ENCODE results near the gene SEC24B.
"Not testable (repeated sequence)": the region's sequence is repeated elsewhere in the genome, so short reads cannot be mapped to it uniquely, and the experiment has no call there.

SEC24B gene

DNA sequence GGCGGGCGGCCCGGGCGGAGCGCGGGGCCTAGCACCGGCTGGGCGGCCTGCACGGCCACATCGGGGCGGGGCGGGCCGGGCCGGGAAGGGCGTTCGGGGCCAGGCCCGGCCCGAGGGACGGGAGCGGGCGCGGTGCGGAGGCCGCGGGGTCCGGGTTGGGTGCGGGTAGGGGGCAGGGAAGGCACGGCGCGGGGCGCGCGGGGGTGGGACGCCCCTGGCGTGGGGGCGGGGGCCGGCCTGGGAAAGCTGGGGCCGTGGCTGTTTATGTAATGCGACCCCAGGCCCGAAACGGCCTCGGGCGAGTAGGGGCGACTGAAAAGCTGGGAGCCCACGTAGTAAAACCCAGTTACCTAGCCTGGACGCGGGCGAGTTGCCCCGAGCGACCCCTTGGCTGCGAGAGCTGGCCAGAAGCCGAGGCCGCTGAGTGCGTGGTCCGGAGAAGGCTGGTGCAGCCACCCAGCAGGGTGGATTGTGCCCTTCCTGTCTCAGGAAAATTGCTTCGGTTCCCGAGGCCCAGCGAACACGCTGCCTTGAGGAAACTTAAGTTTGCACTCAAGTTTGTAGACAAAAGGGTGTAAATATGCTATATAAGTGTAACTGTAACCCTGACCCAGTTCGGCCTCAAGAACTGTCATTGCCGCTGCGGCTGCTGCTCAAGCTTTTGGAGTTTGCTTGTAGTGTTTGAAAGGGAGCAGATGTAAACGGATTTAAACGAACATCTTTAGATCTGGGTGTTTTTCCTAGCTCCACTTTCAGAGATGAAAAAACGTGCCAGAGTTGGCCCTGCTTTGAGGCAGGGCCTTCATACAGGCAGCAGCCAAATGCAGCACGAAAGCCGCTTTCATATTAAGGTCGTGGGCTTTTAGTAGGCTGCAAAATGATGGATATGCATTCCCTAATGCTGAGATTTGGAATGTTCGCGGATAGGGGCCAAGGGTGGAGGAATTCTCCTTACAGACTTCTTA, 674 bp downstream of the SEC24B start:
- DNase-seq = no peak

- no peak for DNase-seq
These were observed 2.0 kb downstream of the SEC24B start for GRCh38 chr4:109435635-109436034.

DNA sequence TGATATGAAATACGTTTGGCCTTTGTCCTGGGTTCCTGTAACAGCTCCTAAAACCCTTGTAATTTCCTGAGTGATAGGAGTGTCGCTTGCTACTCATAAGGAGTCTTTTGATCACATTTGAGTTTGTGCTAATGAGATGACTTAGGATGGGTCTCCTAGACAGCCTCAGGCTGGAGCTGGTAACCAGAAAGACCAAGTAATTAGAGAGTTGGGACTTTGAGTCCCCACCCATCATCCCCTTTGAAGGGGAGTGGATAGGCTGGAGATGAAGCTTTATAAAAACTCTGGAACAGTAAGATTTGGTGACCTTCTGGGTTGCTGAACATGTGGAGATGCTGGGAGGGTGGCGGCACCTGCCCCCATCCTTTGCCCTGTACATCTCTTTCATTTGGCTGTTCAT, 2.9 kb downstream of the SEC24B start:
- no peak for DNase-seq

DNA sequence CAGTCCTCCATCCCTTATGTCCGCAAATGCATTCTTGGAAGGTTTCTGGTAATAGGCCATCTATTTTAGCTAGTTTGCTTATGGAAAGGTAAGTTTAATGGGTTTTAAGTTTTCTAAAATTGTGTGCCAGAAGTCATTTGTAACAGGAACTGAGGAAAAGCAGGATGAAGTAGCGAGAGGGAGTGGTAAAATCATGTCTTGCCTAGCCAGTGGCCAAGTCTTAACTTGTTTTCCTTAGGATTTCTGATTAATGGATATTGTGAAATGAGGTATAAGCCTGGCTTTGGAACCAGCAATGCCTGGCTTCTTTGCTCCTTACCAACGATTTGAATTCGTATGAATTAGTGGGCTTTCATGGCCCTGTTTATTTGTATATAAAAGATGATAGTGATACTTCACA, 7.3 kb downstream of the SEC24B start:
- DNase-seq = no peak

DNA sequence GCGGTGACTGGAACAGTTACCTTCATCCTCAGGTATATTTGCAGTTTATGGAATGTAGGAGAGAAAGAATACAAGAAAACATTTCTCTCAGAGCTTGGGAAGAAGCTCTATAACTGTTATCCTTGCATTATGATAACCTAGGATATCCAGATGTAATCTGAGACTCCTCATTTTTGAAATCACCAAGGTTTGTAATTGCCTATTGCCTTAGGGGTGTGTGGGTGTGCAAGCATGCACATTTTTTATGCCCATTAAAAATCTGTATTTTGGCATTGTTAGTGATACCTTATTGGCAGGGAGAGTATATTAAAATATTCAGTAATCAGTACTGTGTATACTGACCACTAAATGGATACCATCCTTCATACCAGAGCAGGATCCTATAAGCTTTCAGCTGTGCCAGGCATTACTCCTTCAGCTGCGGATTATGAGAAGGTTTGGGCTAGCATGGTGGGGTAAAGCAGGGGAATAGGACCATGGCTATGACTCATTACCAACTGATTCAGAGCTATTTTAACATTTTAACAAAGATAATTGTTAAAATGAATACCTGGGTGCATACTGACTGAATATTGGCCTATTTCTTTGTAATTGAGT, 8.3 kb downstream of the SEC24B start:
- DNase-seq = no peak

DNA sequence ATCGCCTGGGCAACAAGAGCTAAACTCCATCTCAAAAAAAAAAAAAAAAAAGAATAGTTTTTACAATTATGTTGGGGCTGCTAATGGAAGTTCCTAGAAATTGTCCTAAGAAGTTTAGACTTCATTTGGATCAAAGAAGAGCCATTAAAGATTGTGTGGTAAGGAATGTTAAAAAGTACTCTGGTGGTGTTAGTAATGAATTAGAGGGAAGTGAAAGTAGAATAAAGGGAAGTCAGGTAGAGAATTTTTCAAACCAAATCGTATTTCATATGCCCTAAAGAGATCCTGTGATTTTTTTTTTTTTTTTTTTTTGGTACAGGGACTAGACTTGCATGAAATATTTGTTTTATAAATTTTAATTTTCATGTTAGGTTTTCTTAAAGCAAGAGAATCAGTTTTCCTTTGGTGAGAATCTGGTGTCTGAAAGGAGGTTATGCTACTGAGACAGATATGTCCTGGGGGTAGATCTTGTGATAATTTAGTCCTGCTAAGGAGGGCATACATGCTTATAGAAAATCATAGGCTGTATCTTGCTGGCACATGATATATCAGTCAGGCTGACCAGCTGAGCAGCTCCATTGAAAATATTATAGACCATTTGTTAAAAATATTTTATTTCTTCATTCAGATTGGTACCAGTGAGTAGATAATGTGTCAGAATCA, 10.7 kb downstream of the SEC24B start:
- DNase-seq = no peak

DNA sequence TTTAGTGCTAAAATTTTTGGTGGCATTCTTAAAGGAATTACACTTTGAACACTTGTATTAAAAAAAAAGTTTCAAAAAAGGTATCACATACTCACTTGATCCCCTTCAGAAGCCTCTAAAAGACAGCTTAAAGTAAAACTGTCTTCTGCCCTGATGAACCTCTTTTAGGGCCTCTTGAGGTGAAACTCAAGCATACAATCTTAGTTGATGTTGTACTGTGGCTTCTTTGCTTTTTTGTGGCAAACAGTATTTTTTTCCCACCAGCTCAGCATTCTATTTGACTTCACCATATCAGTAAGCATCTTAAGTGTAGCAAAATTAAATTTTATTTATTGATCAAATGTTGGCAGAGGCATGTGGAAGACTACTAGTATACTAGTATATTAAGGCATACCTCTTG, 13.7 kb downstream of the SEC24B start:
- DNase-seq = no peak

DNA sequence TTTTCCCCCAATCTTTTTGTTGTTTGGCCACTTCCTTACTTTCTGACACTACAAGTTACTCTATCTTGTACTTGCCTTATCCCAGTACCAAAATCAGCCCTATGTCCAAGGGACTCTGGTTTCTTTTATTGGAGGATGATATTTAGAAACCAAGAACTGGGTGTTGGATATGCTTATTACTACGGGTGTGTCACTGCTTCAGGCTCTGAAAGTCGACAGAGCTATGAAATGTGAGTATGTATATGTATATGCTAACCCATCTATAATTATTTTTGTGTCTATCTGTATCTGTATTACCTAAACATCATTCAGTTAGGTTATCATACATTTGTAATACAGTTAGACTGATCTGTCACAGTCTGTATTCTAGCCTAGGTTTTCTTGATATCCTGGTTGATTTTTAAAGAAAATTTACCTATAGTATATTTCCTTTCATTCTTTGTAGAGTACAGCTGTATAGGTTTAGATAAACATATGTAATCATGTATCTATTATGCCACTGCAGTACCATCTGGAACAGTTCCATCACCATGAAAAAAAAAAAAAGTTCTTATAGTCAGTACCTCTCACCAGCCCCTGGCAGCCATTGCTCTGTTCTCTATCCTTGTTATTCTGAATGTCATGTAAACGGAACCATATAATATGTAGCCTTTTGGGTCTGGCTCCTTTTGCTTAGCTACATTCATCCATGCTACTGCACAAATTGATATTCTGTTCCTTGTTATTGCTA, 18.1 kb downstream of the SEC24B start:
- no peak for DNase-seq

DNA sequence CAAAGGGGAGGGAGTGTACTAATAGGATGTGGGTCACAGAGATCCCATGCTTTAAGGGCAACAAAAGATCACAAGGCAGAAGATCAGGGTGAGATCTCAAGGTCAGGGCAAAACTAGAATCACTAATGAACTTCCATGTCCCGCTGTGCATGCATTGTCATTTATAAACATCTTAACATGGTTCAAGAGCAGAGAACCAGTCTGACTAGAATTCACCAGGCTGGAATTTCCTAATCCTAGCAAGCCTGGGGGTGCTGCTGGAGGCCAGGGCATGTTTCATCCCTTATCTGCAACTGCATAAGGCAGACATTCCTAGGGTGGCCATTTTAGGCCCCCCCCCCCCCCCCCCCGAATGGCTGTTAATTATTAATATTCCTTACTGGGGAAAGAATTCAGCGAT, 19.5 kb downstream of the SEC24B start:
- not testable (repeated sequence) for DNase-seq

- no peak for DNase-seq
These were observed 28.7 kb downstream of the SEC24B start for GRCh38 chr4:109462297-109462696.

- no peak for DNase-seq
These were observed 29.2 kb downstream of the SEC24B start for GRCh38 chr4:109462802-109463201.

DNA sequence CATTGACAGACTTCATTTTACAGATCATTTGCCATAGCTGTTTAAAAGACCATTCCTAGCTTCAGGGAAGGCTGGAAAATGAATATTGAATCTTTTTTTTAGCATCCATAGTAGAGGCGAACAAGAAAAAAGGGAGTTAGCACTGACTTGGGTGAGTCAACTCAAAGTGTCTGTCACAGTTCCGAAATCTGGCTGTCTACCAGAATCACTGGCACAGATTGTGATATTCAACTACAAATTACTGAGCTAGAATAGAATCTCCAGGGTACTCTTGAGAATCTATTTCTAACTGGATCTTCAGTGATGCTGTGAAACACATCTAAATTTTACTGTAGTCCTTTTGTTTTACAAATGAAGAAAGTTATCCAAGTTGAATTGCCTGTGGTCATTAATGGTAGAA, 31.5 kb downstream of the SEC24B start:
- no peak for DNase-seq

DNA sequence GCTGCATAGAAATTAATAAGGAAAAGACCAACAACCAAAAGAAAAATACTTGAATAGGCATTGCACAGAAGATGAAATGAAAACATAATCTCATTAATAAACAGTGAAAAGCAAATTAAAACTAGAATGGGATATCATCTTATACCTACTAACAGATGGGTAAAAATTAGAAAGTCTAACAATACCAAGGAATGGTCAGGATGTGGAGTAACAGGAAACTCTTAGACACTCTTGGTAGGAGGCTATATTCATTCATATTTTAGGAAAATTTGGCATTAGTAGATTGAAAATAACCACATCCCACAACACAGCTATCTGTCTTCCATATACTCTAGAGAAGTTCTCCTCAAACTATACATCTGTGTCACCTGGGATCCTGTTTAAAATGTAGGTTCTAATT, 36.3 kb downstream of the SEC24B start:
- no peak for DNase-seq

- DNase-seq = no peak
These were observed 38.7 kb downstream of the SEC24B start for GRCh38 chr4:109472343-109472761.

DNA sequence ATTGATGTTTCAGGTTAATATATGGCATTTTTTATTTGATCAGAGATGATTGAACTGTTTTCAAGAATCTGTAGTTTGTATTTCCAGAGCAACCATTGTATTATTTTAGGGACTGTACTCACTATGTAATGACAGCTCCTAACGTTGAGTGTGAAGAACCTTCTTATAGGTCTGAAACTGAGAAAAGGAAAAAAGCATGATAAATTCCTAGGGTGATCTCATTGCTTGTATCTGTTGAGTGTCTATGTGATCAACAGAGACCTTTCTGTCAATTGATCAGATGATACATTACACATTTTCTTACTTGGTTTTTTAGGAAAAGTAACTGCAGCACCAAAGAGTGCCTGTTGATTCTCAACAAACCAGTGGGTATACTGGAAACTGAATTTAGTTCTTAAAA, 40.2 kb downstream of the SEC24B start:
- DNase-seq = no peak

GRCh38 chr4:109486007-109486406, 52.4 kb downstream of the SEC24B start:
- DNase-seq = no peak

GRCh38 chr4:109494563-109494962, 60.9 kb downstream of the SEC24B start:
- no peak for DNase-seq

GRCh38 chr4:109495514-109495913, 61.9 kb downstream of the SEC24B start:
- no peak for DNase-seq

GRCh38 chr4:109496875-109497274, 63.3 kb downstream of the SEC24B start:
- no peak for DNase-seq

- DNase-seq = no peak
These were observed 63.9 kb downstream of the SEC24B start for GRCh38 chr4:109497511-109497910.

GRCh38 chr4:109499513-109499912, 65.9 kb downstream of the SEC24B start:
- DNase-seq = no peak

- DNase-seq = no peak
These were observed 73.3 kb downstream of the SEC24B start for GRCh38 chr4:109506890-109507289.

- DNase-seq = no peak
These were observed 77.1 kb downstream of the SEC24B start for GRCh38 chr4:109510687-109511086.

Measured in NCI-H1694 treated with DMSO at 0.1 percent for 48 hours (cell line).